Right ventricle myocardium superior (tissue), 1 donor: Measurements from ENCODE around the gene SYCP2L. TPM values are rescaled to one million over a fixed set of nuclear protein-coding genes. Genes with fewer than 3 reads are reported as not detected.
A peak's percentile ranks its signal among the peaks of the same experiment; 100 is the strongest.
"Not testable (repeated sequence)": the region's sequence is repeated elsewhere in the genome, so short reads cannot be mapped to it uniquely, and the experiment has no call there.

Experiments used
- ATAC-seq: fragments of 200-7000 bp; cut with Tn5 transposase; one replicate; pipeline ENCODE4 v1.9.1; 2020; ENCODE audit warnings: mild to moderate bottlenecking; ENCODE audit not compliant: poor library complexity
- DNase-seq: peaks from one replicate; pipeline ENCODE4 v3.0.0-alpha.2; 2020
- intact Hi-C: fragments of 100-400 bp; cut with DNase I; formaldehyde crosslinking; loops from one replicate; pipeline ENCODE4 v1.11.2; 2022
- long read RNA-seq: library from polyadenylated mRNA; unstranded; transcript quantifications from one replicate; pipeline ENCODE4 v2.0.0, GENCODE V29; 2021
- total RNA-seq: library from RNA; stranded (reverse); fragmentation: NEBNext Ultra II Directional; extraction: Animal tissue kit (Norgen Biotek cat#: 25700); gene quantifications from one replicate; pipeline ENCODE4 v1.2.1, GENCODE V29; 2021
- donor health status: DM: no; HTN: yes; CAD: no; lungs with severe emphysema.

The SYCP2L gene
- total RNA-seq: 0.75 TPM
- long read RNA-seq: 0 reads

DNA sequence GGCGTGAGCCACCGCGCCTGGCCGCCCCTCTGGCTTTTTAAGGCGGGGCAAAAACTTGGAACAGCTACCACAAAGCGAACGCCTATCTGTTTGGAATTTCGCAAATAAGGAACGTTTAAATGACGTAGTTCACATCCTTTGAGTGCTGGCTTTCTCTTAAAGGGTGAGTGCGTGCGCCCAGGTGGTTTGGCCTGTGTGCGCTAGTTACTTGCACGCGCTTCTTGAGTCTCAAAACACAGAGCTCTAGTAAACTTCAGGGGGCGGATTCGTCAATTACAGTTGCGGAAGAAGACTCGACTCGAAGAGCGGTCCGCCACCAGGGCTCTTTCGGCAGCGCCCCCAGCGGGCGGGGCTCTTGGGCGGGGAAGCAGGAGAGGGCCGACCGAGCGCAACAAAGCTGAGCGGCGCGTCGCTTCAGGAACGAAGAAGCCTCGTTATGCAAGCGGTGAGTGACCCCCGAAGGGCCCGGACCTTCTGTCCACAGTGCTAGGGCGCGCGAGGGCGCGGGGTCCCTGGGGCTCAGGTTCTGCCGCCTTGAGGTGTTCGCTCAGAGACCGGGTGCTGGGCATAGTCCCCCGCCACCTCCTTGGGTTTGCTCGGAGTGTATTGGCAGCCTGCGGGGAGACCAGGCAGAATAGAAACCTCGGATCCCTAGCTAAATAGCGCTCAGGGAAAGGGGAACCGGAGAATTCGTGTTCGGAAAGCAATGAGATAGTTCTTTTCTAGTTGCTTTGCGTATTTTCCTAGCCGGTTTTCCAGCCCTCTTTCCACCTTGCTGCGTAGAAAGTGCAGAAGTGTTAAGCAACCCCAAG lies at the start of gene SYCP2L:
TSS of gene SYCP2L (plus strand) at position 362 of the 812 bp plus-strand sequence. CDS start at position 437, 75 bp downstream.
- peak; percentile 38 for ATAC-seq
- intact Hi-C loops: no loop called here
- DNase-seq: no peak

DNA sequence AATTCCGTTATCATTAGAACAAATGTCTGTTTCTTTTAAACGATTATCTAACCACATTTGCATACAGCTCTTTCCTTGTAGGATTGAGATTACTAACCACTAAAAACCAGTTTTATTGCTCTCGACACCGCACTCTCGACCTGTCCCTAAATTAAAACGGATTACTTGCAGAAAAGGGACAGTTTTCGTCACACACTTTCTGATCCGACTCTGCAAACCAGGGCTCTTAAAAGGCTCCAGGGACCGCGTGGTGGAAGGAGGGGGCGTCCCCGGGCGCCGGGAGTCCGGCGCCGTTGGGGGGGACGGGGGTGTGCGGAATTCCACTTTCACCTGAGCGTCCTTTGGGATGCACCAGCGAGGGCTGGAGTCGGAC lies 49.2 kb upstream of the SYCP2L start:
- intact Hi-C loops: no loop called here
- ATAC-seq (peak; percentile 37), DNase-seq (no peak)

DNA sequence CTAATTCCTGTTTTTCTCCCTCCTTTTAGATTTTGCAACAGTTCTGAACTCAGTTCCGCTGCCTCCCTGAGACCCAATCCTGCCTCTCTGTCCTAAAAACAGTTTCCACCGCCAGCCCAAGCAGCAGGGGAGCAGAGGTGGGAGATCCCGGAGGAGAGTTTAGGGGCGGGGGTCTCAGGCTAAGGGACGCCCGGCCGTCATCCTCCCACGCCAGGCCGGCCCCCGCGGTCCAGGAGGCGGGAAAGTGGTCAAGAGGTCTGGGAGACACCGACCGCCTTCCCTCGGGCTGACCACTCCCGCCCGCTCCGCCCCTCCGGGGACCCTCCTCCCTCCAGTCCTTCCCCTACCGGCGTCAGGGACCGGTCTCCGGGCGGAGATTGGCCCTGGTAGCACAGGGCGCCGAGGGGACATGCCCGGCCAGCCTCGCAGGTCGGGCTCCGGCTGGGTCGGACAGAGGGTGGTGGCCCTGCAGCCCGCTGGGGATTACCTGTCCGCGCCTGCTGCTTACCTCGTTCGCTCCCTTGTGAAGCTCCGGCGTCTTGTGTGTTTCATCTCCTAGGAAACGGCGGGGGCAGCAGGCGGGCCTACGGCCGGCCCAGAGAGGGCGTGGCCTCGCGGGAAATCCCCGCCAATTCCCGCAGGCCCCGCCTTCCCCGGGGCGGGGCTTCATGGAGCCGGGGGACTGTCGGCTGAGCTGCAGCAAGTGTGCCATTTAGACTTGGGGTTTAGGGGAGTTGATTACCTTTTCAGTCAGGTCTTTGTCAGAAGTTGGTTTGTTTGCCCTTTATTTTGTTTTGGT lies 48.7 kb upstream of the SYCP2L start, which contains the start of gene MAK:
TSS of gene MAK (minus strand) at position 545 of the 799 bp plus-strand sequence. CDS start 7,891 bp downstream, outside the sequence.
- ATAC-seq: peak; percentile 98
- peak; percentile 88 for DNase-seq
- intact Hi-C loops: no loop called here

DNA sequence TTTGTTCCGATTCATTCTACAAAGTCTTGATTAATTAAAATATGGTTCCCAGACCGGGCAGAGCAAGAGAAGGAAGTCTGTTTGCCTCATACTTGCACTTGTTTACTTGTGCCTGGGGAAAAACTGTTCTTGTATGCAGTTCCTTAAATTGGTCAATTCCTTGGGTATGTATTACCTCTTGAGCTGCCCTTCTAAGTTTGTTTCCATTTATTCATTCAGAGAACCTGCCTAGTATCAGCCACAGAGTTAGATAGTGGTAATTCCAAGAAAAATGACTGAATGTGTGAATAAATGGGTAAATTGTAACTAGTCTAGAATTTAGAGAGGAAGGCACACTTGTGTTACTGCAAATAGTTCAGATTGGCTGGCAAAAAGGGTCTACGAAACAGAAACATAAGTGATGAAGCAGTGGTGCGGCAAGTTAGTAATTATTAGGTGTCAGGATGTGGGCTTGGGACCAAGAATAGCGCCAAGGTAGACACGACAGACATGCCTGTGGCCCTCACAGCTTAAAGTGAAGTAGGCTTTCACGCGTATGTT lies 48.0 kb upstream of the SYCP2L start:
- ATAC-seq: peak; percentile 29

DNA sequence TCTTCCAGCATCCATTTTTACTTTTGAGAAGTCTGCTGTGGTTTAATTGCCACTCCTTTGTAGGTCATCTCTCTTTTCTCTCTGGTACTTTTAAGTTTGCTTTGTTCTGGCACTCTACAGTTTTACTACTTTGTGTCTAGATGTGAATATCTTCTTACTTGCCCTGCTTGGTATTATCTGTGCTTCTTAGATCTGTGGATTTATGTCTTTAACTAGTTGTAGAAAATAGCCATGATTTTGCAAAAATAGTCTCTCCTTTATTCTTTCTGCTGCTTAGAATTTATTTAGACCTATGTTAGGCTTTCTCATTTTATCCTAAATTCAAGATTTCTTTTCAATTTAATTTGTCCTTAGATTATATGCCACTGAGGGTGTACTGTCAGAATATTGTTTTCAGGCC lies 43.3 kb upstream of the SYCP2L start:
- intact Hi-C loops: no loop called here
- no peak for DNase-seq
- ATAC-seq: no peak

More for the DNA sequence above, 48.0 kb upstream of the SYCP2L start:
- intact Hi-C loops: no loop called here
- no peak for DNase-seq

DNA sequence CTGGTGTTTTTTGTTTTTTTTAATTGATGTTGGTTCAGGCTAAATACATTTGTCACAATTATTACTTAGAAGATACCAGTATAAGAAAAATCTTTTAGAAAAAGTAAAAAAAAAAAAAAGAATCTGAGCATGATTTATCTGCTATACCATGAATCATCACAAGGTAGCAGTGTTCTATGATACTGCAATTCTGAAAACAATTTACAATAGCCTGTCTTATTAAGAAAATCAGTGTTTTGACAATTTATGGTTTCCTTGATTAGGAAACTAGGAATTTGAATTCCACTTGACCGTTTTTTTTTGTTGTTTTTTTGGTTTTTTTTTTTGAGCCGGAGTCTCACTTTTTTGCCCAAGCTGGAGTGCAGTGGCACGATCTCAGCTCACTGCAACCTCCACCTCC lies 39.2 kb upstream of the SYCP2L start:
- intact Hi-C loops: no loop called here
- ATAC-seq: no peak
- DNase-seq: no peak

DNA sequence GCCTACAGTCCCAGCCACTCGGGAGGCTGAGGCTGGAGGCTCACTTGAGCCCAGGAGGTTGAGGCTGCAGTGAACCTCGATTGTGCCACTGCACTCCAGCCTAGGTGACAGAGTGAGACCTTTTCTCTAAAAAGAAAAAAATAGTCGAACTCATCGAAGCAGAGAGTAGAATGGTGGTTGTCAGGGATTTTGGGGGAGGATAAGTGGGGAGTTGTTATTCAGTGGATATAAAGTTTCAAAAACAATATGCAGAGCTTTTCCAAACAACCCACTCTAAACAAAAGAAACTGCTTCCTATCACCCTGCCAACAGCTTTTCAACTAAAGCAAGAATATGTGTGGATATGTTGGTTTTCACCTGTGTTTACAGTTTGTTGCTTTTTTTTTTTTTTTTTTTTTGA lies 37.0 kb upstream of the SYCP2L start:
- intact Hi-C loops: no loop called here
- DNase-seq: no peak
- ATAC-seq: no peak

DNA sequence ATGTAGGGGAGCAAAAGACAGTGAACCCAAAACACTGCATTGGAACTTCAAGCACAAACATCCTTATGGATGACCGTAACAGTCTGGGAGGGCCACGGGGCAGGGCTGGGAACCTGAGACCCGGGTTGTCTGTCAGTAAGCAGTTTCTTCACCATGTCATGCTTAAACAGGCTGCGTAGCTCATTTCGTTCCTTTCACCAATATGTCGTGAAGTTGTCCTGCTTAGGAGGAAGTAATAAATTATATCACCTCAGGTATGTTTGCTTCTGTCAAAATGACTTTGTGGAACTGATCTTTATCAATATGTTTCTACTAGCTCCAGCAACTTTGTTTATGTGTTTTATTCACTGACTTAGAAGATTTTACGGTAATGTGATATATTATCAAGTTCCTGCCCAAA lies 36.1 kb upstream of the SYCP2L start:
- intact Hi-C loops: no loop called here
- DNase-seq (no peak), ATAC-seq (no peak)

DNA sequence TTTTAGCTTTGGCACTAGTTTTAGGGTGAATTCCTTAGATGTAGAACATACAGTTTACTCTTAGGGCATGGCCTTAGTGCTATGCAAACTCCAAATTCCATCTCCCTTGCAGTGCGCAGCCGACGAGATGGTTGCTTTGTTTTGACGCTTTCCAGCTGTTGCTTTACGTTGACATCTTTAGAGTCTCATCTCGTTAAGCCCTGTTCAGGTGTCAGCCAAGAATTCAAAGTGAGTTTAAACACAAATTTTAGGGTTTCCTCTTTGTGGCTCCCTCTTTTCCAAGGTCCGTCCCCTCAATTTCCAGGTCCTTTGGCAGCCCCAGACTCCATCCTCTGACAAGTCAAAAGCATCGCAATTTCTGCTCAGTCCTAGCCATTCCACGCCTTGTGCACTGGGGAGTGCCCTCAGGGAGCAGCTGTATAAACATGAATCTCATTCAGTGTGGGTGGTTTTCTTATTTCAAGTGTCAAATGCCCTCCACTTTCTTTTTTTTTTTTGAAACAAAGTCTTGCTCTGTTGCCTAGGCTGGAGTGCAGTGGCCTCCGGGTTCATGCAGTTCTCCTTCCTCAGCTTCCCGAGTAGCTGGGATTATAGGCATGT lies 34.4 kb upstream of the SYCP2L start:
- DNase-seq (no peak), ATAC-seq (no peak)
- intact Hi-C loops: no loop called here

DNA sequence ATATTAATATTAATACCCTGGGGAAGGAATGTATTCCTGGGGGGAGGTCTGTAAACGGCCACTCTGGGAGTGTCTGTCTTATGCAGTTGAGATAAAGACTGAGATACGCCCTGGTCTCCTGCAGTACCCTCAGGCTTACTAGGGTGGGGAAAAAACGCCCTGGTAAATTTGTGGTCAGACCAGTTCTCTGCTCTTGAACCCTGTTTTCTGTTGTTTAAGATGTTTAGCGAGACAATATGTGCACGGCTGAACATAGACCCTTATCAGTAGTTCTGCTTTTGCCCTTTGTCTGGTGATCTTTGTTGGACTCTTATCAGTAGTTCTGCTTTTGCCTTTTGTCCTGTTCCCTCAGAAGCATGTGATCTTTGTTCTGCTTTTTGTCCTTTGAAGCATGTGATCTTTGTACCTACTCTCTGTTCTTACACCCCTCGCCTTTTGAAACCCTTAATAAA lies 33.0 kb upstream of the SYCP2L start:
- DNase-seq, intact Hi-C loops, ATAC-seq: not testable (repeated sequence)

DNA sequence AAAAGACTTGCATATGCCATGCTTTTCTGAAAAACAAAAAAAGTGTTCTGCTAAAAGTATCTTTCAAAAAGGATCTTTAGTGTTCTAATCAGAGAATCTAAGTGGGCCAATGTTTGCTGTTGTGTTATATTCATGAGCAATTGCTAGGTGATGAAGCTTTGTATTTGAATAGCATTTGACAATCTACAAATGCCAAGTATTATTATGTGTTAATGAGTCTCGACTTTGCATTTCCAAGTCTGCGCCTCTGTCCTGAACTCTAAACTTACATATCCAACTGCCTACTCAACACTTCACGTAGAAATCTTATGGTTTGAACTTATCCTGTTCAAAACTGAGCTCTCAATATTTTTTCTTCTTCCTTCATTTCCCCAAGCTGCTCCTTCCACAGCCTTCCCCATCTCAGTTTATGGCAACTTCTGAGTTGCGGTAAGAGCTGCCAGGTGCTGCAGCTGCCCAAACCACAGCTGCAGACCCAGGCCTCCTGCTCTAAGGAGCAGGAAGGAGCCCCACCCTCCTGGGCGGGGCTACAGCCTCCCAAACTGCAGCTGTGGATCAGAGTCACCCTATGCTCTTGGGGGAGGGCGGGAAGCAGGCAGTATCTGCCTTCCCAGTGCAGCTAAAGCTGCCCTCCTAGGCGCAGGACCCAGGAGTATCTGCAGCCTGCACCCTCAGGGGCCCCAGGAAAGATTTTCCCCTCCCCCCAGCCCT lies 31.8 kb upstream of the SYCP2L start:
- ATAC-seq (no peak), DNase-seq (no peak)
- intact Hi-C loops: no loop called here

DNA sequence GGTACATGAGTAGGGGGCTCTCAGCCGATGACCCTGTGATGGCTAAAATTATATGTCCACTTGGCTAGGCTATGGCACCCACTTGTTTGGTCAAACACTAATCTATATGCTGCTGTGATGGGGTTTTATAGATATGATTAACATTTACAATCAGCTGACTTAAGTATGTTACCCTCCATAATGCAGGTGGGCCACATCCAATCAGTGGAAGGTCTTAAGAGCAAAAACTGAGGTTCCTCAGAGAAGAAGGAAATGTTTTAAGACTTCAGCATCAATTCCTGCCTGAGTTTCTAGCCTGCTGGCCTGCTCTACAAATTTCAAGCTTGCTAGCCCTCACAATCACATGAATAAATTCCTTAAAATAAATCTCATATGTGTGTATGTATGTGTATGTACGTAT lies 29.6 kb upstream of the SYCP2L start:
- ATAC-seq (no peak), DNase-seq (no peak)
- intact Hi-C loops: no loop called here

DNA sequence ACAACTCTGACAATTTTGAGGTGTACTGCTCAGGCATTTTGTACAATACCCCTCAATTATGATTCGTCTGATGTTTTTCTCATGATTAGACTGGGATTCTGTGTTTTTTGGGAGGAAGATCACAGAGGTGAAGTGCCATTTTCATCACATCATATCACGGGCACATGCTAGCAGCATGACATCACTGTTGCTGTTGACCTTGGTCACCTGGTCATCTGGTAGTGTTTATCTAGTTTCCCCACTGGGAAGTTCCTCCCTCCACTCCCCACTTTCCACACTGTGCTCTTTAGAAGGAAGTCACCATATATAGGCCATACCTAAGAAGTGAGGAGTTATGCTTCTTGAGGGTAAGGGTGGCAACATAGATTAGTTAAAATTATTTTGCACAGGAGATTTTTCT lies 25.8 kb upstream of the SYCP2L start:
- no peak for ATAC-seq
- DNase-seq: no peak
- intact Hi-C loops: no loop called here

DNA sequence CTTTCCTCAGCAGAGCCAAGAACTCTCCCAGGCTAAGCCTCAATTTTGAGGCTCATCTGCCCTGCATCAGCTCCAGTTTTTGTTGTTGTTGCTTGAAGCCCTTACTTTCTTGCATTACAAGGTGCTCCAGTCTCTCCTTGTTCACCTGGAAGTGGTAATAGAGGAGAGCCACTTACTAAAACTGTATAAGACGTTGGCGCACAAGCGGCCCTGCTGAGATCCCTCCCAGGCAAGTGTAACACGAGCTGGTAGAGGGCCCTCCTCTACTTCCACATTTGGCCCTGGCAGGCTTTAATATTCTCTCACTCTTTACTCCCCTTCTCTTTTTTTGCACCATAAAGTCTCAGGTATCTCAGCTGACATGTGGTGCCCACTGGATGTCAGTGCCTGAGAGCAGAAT lies 24.5 kb upstream of the SYCP2L start:
- no peak for ATAC-seq
- DNase-seq: no peak
- intact Hi-C loops: no loop called here

DNA sequence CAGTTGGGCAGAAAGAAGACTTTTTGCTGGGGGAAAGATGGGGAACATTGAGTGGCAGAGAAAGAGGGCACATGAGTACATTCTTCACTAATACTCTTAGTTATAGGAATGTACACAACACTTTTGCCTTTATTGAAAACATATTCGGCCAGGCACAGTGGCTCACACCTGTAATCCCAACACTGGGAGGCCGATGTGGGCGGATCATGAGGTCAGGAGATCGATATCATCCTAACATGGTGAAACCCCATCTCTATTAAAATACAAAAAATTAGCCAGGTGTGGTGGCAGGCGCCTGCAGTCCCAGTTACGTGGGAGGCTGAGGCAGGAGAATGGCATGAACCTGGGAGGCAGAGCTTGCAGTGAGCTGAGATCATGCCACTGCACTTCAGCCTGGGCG lies 23.8 kb upstream of the SYCP2L start:
- intact Hi-C loops, ATAC-seq, DNase-seq: not testable (repeated sequence)

DNA sequence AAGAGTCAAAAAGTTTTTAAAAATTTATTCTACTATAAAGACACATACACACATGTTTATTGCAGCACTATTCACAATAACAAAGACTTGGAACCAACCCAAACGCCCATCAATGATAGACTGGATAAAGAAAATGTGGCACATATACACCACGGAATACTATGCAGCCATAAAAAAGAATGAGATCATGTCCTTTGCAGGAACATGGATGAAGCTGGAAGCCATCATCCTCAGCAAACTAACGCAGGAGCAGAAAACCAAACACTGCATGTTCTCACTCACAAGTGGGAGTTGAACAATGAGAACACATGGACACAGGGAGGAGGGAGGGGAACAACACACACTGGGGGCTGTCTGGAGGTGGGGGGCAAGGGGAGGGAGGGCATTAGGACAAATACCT lies 20.1 kb upstream of the SYCP2L start:
- intact Hi-C loops, DNase-seq, ATAC-seq: not testable (repeated sequence)

DNA sequence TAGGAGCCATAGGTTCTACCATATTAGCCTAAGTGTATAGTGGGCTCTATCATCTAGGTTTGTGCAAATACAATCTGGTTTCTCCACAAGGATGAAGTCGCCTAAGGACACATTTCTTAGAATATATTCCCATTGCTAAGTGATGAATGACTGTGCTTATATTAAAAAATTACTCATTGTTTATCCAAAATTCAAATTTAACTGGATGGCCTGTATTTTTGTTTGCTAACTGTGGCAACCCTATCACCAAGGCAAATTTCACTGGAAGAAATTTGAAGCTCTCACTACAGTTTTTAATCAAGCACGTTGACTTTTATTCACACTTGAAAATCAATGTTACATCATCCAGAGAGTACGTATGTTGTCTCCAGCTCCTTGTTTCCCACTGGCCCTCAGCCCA lies 18.9 kb upstream of the SYCP2L start:
- no peak for ATAC-seq
- intact Hi-C loops: no loop called here

DNA sequence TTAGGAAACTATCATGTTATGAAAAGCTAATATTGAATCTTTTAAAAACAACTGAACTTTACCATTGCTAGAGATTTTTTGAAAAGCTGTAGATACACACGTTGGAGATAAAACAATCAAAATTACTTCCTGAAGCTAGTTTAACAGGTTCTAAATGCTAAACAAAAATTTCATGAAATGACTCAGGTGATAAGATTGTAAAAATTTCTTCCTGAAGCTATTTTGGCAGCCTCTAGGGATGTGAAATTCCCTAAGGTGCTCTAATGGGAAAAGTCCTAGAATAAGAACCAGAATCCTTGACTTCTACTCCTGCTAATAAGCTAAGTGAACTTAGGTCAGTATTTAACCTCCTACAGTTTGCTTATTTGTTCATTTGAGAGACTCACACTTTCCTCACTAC lies 13.5 kb upstream of the SYCP2L start:
- DNase-seq: no peak
- intact Hi-C loops: no loop called here
- ATAC-seq: no peak

More for the DNA sequence above, 18.9 kb upstream of the SYCP2L start:
- no peak for DNase-seq
